GM19023 (cell line): ENCODE measurements around the gene XAGE3.
"Not testable (repeated sequence)": the region's sequence is repeated elsewhere in the genome, so short reads cannot be mapped to it uniquely, and the experiment has no call there.

Source experiments
- ATAC-seq: cut with Tn5 transposase; IDR thresholded peaks from one replicate; pipeline ENCODE4 v1.9.1; 2021; ENCODE audit warnings: mild to moderate bottlenecking, moderate library complexity; ENCODE audit not compliant: unreplicated experiment

XAGE3 gene

DNA sequence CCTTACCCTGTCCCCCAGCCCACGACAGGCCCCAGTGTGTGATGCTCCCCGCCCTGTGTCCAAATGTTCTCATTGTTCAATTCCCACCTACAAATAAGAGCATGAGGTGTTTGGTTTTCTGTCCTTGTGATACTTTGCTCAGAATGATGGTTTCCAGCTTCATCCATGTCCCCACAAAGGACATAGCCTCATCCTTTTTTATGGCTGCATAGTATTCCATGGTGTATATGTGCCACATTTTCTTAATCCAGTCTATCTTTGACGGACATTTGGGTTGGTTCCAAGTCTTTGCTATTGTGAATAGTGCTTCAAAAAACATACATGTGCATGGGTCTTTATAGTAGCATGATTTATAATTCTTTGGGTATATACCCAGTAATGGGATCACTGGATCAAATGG lies 24.3 kb downstream of the XAGE3 start:
- not testable (repeated sequence) for ATAC-seq

DNA sequence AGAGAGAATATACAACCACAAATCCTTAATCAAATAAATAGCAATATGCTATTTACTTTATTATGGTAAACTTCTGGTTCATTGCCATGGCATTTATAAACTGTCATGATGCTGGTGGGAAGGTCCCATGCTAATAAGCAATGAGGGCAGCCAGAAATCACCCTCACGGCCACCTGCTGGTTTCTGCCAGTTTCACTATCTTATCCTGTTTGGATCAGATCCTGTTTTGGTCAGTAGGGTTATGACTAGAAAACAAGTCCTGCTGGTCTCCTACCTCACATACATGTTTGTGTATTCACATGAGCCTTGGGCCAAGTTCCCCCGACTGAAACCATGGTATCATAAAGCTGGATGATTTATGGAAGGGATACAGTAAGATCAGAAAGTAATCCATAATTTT lies 28.7 kb downstream of the XAGE3 start:
- no peak for ATAC-seq

DNA sequence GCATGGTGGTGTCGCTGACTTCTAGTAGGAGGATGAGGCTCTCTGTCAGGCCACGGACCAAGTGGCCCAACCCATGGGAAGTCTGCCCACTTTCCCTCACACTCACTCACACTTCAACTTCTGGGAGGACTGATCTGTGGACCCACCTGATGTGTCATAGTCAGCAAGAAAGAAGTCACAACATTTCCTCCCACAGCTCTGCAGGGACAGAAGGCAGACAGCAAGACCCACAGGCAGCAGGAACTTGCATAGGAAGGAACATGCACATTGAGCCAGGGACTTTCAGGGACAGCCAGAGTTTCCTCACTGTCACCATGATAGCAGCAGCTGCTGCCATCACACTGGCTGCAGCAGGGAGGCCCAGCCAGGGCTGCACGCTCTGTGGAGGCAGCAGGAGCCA lies 37.3 kb downstream of the XAGE3 start:
- no peak for ATAC-seq

DNA sequence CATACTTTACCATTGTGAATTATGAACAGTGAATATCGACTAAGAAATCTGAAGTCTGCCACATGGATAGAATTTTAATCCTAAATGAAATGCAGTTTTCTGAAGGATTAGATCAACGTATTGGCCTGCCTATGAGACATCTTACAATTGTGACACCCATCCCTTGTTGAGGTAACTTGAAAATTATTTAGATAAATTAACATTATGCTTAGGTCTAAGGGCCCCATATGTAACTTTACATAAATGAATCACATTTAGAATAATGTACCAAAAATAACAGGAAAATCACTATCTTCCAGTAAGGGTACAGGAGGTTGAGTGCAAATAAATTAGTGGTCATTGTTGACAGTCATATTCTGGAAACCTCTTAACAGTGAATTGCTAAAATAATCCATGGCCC lies 43.3 kb downstream of the XAGE3 start:
- no peak for ATAC-seq

DNA sequence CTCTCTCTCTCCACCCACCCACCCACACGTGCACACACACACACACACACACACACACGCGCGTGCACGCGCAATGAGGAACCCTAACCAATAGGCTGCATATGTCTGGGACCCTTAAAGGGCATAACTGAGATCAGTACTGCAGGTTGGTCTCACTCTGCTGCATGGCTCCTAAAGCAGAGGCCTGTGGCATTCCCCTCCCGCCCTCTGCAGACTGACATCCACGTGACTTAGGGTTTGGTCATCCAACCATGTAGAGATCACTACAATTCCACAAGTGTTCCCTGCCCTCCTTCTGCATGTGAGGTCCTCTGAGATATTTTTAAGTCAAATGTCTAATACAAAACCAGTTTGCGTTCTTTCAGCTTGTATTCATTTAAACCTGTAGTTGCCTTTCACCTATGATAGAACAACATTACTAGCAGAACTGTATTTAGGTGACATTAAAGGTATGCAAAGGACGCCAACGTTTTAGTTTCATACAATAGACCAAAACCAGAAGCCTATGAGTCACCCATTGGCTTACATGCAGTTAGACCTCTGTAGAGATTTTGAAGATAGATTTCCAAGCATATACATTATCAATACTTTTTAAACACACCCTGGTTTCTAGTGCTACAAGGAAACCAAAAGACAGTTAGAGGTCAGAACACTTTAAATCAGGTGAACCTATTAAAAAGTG lies 46.7 kb downstream of the XAGE3 start:
- no peak for ATAC-seq

DNA sequence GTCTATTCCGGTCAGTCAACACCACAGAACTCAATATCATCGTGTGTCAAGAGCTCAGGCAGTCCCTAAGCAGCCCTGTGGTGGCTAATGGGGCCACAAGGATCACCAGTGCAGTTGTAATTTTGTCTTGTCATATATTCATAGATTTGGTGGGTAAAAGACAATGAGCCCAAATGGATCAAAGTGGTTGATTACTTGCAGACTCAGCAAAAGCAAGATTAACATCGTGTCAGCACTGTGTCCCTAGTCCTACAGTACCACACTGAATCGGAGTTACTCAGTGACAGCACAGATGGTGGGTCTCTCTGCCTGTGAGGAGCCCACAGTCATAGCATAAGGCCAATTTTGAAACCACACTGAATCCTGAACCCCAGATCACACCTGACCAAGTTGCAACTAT lies 48.1 kb downstream of the XAGE3 start:
- ATAC-seq = no peak
